Astrocyte (in vitro differentiated cells and primary cell): ENCODE results near the gene PGM2L1. TPM values are rescaled to one million over a fixed set of nuclear protein-coding genes. Genes with fewer than 3 reads are reported as not detected.

Experiments used
- DNase-seq: peaks from one replicate; pipeline ENCODE4 v3.0.0-alpha.2; 2010; ENCODE audit warnings: low read depth
- FAIRE-seq: peaks from 2 replicates; lab custom pipeline; 2011; peaks lifted over from hg19 to GRCh38; lab: Jason Lieb, UNC
- H2AFZ ChIP-seq: 2 replicates; pipeline ENCODE4 v1.6.0; 2012; ENCODE audit warnings: low read depth, low read length, inconsistent platforms
- H3K27ac ChIP-seq: 2 replicates; pipeline ENCODE4 v1.5.1; 2011; ENCODE audit warnings: low read depth, low read length, inconsistent platforms
- H3K27me3 ChIP-seq: 2 replicates; pipeline ENCODE4 v1.6.0; 2011; ENCODE audit warnings: low read length, inconsistent platforms; ENCODE audit not compliant: insufficient read depth
- H3K36me3 ChIP-seq: 2 replicates; pipeline ENCODE4 v1.5.1; 2011; ENCODE audit warnings: low read length, inconsistent platforms; ENCODE audit not compliant: insufficient read depth
- H3K4me1 ChIP-seq: 2 replicates; pipeline ENCODE4 v1.5.1; 2011; ENCODE audit warnings: low read length, inconsistent platforms; ENCODE audit not compliant: insufficient read depth
- H3K4me2 ChIP-seq: 2 replicates; pipeline ENCODE4 v1.6.0; 2012; ENCODE audit warnings: low read length, inconsistent platforms
- H3K4me3 ChIP-seq: 2 replicates; pipeline ENCODE4 v1.5.1; 2011; ENCODE audit warnings: low read depth, mild to moderate bottlenecking, low read length, inconsistent platforms; ENCODE audit not compliant: insufficient read depth
- H3K79me2 ChIP-seq: 2 replicates; pipeline ENCODE4 v1.6.0; 2012; ENCODE audit warnings: mild to moderate bottlenecking, low read length, inconsistent platforms; ENCODE audit not compliant: insufficient read depth
- H3K9ac ChIP-seq: 2 replicates; pipeline ENCODE4 v1.6.0; 2012; ENCODE audit warnings: mild to moderate bottlenecking, low read length, inconsistent platforms
- H3K9me3 ChIP-seq: 2 replicates; pipeline ENCODE4 v1.5.1; 2012; ENCODE audit warnings: low read depth, mild to moderate bottlenecking, low read length, inconsistent platforms; ENCODE audit not compliant: insufficient read depth
- H4K20me1 ChIP-seq: 2 replicates; pipeline ENCODE4 v1.6.0; 2012; ENCODE audit warnings: low read length, inconsistent platforms; ENCODE audit not compliant: insufficient read depth
- H3K27ac Mint-ChIP-seq: one replicate; pipeline ENCODE4 v1.8.0; 2021; ENCODE audit warnings: mild to moderate bottlenecking, mixed read lengths; ENCODE audit not compliant: unreplicated experiment
- H3K27me3 Mint-ChIP-seq: one replicate; pipeline ENCODE4 v1.8.0; 2021; ENCODE audit warnings: low read depth, mixed read lengths; ENCODE audit not compliant: unreplicated experiment
- H3K36me3 Mint-ChIP-seq: one replicate; pipeline ENCODE4 v1.8.0; 2021; ENCODE audit warnings: low read depth, mixed read lengths; ENCODE audit not compliant: unreplicated experiment
- H3K4me1 Mint-ChIP-seq: one replicate; pipeline ENCODE4 v1.8.0; 2021; ENCODE audit warnings: low read depth, mixed read lengths; ENCODE audit not compliant: unreplicated experiment
- H3K4me3 Mint-ChIP-seq: one replicate; pipeline ENCODE4 v1.8.0; 2021; ENCODE audit warnings: mild to moderate bottlenecking, moderate library complexity, mixed read lengths; ENCODE audit not compliant: unreplicated experiment
- H3K9me3 Mint-ChIP-seq: one replicate; pipeline ENCODE4 v1.8.0; 2021; ENCODE audit warnings: mild to moderate bottlenecking, mixed read lengths; ENCODE audit not compliant: unreplicated experiment
- CTCF ChIP-seq: IDR thresholded peaks from 2 replicates; pipeline ENCODE4 v1.5.1; 2011; ENCODE audit warnings: low read depth, mild to moderate bottlenecking, inconsistent platforms, low read length, moderate library complexity; ENCODE audit not compliant: insufficient read depth
- EZH2 ChIP-seq: IDR thresholded peaks from 2 replicates; pipeline ENCODE4 v1.6.1; 2012; ENCODE audit warnings: mild to moderate bottlenecking, low read length, inconsistent platforms; ENCODE audit not compliant: insufficient read depth
- microRNA-seq: library from miRNA; unstranded; fragments of <30 nt; microRNA quantifications from one replicate; pipeline ENCODE4 v1.2.0, GENCODE V29; 2020
- total RNA-seq: library from RNA; stranded (reverse); gene quantifications from 2 replicates; pipeline ENCODE4 v1.2.1, GENCODE V29; 2021

The PGM2L1 gene
- total RNA-seq, 1 donor from 2014 or later, result 43.6 TPM

- Histone ChIP-seq H4K20me1 (no peaks in the 10 kb centered on the region), H3K4me1 (peaks cover 20% of the 10 kb centered on the region), H2AFZ (no peak overlapping the region), H3K27me3 (no peaks in the 10 kb centered on the region), H3K36me3 (no peaks in the 10 kb centered on the region), H3K27ac (no peak overlapping the region), H3K79me2 (no peaks in the 10 kb centered on the region), H3K9ac (no peak overlapping the region), H3K4me2 (no peak overlapping the region), H3K4me3 (no peak overlapping the region), H3K9me3 (peaks cover 2% of the 10 kb centered on the region)
- peaks cover 4% of the 10 kb centered on the region for H3K9me3 Mint-ChIP-seq
- H3K4me1 Mint-ChIP-seq, result peaks cover 20% of the 10 kb centered on the region
- no peaks in the 10 kb centered on the region for H3K27me3 Mint-ChIP-seq
- H3K36me3 Mint-ChIP-seq, result no peaks in the 10 kb centered on the region
- H3K4me3 Mint-ChIP-seq, result no peak overlapping the region
- H3K27ac Mint-ChIP-seq, result no peak overlapping the region
- TF ChIP-seq CTCF (no peak), EZH2 (no peak)
- FAIRE-seq (no peak), DNase-seq (no peak)
These were observed 115.3 kb downstream of the PGM2L1 start for GRCh38 chr11:74282914-74283371.

DNA sequence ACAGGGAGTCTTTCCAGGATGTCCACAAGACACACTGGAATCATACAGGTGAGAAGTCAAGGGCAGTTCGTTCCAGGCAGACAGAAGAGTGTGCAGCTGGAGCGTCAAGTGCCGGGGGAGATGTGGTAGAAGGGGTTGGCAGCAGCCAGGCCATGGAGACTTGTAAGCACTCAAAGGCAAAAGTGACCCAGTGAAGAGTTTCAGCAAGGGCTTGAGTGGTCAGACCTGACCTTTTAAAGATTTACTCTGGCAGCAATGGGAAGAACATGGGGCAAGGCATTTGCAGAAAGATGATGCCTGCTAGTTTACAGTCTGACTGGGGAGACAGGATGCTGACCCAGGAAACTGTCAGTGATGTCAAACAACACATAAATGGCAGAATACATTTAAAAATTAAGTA lies 115.8 kb downstream of the PGM2L1 start:
- H3K9ac ChIP-seq, result no peak overlapping the region
- Mint-ChIP-seq H3K4me3 (no peak overlapping the region), H3K9me3 (peaks cover 4% of the 10 kb centered on the region), H3K27me3 (no peaks in the 10 kb centered on the region), H3K27ac (no peak overlapping the region), H3K36me3 (no peaks in the 10 kb centered on the region), H3K4me1 (peaks cover 25% of the 10 kb centered on the region)
- H2AFZ ChIP-seq, result no peak overlapping the region
- H3K27ac ChIP-seq, result no peak overlapping the region
- H3K79me2 ChIP-seq, result no peaks in the 10 kb centered on the region
- peaks cover 19% of the 10 kb centered on the region for H3K4me1 ChIP-seq
- FAIRE-seq (no peak), DNase-seq (no peak)
- no peaks in the 10 kb centered on the region for H3K27me3 ChIP-seq
- TF ChIP-seq EZH2, result no peak
- no peak for TF ChIP-seq CTCF
- H3K36me3 ChIP-seq, result no peaks in the 10 kb centered on the region
- no peak overlapping the region for H3K4me2 ChIP-seq
- no peak overlapping the region for H3K4me3 ChIP-seq
- peaks cover 2% of the 10 kb centered on the region for H3K9me3 ChIP-seq
- H4K20me1 ChIP-seq, result no peaks in the 10 kb centered on the region

DNA sequence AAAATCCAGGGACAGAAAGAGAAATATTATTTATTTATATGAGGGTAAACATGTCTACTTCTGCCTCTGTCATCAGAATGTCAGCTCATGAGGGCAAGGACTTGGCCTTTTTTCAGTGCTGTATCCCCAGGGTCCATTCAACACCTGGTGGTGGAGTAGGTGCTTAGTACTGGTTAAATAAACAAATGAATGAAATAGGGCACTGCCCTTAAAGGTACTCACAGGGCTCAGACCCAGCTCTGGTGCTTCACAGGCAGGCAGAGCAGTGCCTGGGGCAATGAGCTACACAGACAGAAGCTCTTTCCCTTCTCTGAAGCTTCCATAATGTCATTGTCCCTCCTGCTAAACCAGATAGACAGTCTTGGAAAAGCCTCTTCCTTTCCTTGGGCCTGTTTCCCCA lies 117.7 kb downstream of the PGM2L1 start:
- no peak overlapping the region for H3K4me3 ChIP-seq
- H3K36me3 ChIP-seq, result no peaks in the 10 kb centered on the region
- H2AFZ ChIP-seq, result no peak overlapping the region
- H3K9me3 Mint-ChIP-seq, result peaks cover 4% of the 10 kb centered on the region
- H3K4me1 ChIP-seq, result peaks cover 29% of the 10 kb centered on the region
- H3K4me1 Mint-ChIP-seq, result peaks cover 36% of the 10 kb centered on the region
- H3K27ac ChIP-seq, result no peak overlapping the region
- DNase-seq, result no peak
- no peak for TF ChIP-seq EZH2
- TF ChIP-seq CTCF, result no peak
- H3K4me2 ChIP-seq, result no peak overlapping the region
- no peaks in the 10 kb centered on the region for H3K27me3 Mint-ChIP-seq
- H3K9me3 ChIP-seq, result peaks cover 2% of the 10 kb centered on the region
- no peaks in the 10 kb centered on the region for H3K79me2 ChIP-seq
- no peak overlapping the region for H3K4me3 Mint-ChIP-seq
- no peaks in the 10 kb centered on the region for H3K36me3 Mint-ChIP-seq
- no peak overlapping the region for H3K9ac ChIP-seq
- no peak for FAIRE-seq
- no peak overlapping the region for H3K27ac Mint-ChIP-seq
- H3K27me3 ChIP-seq, result no peaks in the 10 kb centered on the region
- no peaks in the 10 kb centered on the region for H4K20me1 ChIP-seq

Small RNA genes within 50 kb of the gene (microRNA-seq; reads per million reads assigned to microRNA genes)
- gene MIR548AL, result 1.1 reads per million

Other genes with a start within 250 kb of the PGM2L1 start
- 45.4 and 53.7 TPM in 2 replicates for gene C2CD3, start 227.4 kb downstream of the PGM2L1 start, total RNA-seq
- 376 and 401 TPM in 2 replicates for gene PPME1, start 227.1 kb downstream of the PGM2L1 start, total RNA-seq
- 3.3 and 5.0 TPM in 2 replicates for gene P4HA3, start 86.8 kb downstream of the PGM2L1 start, total RNA-seq
- gene KCNE3, start 69.1 kb upstream of the PGM2L1 start, total RNA-seq, result 0.31 and 0.59 TPM in 2 replicates
- 2.0 and 3.5 TPM in 2 replicates for gene LIPT2, start 95.3 kb upstream of the PGM2L1 start, total RNA-seq
- gene POLD3, start 194.1 kb upstream of the PGM2L1 start, total RNA-seq, result 6.5 and 7.5 TPM in 2 replicates